ENCODE measurements around the gene MAPK1.
"Not testable (repeated sequence)": the region's sequence is repeated elsewhere in the genome, so short reads cannot be mapped to it uniquely, and the experiment has no call there.

MAPK1 gene

DNA sequence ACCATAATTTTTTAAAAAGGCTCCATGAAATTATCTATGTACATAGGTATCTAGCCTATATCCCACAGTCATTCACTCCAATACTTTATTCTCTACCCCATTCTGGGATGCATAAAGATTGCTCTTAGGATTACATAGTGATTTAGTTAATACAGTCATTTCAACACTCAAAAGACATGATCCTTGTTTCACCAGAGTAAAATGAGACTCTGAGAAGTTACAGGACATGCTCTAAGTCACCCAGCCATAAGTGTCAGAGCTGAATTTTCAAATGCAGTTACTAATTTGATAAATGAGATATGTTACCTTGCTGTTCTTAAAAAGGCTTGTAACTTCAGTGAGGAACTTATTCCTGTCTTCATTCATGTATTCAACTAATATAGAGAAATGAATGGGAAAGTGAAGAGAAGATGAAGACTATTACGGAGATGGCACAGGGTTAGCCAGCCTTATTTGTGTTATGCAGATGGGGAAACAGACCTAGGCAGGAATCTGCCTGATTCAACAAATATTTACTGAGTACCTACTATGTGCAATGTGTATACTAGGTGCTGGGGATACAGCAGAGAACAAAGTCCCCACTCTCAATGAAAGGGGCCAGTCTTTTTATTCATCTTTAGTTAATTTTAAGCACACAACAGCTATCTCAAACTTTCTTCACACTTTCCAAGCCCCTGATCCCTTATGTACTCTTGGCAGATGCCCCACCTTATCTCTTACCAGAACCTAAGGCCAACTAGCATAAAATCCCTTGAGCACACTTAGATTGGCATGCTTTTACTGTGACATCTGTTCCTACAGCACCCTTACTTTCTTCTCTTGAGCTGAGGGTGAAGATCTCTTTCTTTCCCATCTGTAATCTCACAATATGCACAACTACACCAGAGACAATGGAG lies 21.6 kb downstream of the MAPK1 start:
- no peak for DNase-seq

- DNase-seq, result no peak
Measured at GRCh38 chr22:21842946-21843345, 24.5 kb downstream of the MAPK1 start.

DNA sequence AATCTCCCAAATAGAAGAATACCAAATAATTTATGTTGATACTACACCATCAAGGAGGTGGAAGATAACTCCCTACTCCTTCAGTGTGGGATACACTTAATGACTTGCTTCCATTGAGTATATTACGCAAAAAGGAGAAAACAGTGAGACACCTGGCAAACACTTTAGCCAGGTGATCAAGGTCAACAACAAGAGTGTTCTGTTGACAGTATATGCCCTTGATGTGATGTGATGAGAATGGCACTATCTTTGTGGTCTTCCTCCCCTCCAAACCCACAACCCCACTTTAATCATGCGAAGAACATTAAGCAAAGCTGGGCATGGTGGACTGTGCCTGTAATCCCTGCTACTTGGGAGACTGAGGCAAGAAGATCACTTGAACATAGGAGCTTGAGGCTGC lies 26.0 kb downstream of the MAPK1 start:
- DNase-seq, result no peak

DNA sequence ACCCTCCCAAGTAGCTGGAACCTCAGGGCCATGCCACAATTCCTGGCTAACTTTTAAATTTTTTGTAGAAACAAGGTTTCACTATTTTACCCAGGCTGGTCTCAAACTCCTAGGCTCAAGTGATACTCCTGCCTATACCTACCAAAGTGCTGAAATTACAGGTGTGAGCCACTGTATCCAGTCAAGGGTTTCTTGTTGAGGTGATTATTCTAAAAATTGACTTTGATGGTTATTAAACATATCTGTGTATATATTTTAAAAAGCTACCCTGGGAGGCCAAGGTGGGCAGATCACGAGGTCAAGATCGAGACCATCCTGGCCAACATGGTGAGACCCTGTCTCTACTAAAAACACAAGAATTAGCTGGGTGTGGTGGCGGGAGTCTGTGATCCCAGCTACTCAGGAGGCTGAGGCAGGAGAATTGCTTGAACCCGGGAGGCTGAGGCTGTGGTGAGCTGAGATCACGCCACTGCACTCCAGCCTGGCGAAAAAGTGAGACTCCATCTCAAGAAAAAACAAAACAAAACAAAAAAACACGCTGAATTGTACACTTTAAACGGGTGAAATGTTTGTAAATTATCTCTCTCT lies 27.1 kb downstream of the MAPK1 start:
- no peak for DNase-seq

DNA sequence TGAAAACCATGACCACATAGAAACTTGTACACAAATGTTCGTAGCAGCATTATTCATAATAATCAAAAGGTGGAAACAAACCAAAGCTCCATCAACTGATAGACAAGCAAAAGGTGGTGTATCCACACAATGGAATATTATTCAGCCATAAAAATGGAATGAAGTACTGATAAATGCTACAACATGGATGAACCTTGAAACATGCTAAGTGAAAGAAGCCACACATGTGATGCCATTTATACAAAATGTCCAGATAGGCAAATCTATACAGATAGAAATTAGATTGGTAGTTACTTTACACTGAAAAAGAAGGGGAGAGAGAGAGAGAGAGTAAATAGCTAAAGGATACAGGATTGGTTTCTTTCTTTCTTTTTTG lies 27.7 kb downstream of the MAPK1 start:
- DNase-seq, result no peak

DNA sequence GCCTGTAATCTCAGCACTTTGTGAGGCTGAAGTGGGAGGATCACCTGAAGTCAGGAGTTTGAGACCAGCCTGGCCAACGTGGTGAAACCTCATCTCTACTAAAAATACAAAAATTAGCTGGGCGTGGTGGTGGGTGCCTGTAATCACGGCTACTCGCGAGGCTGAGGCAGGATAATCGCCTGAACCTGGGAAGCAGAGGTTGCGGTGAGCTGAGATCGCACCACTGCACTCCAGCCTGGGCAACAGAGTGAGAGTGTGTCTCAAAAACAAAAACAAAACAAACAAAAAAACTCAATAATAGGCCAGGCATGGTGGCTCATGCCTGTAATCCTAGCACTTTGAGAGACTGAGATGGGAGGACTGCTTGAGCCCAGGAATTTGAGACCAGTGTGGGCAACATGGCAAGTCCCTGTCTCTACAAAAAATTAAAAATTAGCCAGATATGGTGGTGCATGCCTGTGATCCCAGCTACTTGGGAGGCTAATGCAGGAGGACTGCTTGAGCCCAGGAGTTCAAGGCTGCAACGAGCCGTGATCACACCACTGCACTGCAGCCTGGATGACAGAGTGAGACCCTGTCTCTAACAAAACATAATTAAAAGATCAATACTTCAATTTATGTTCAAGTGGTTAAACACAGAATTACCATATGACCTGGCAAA lies 28.2 kb downstream of the MAPK1 start:
- not testable (repeated sequence) for DNase-seq

GRCh38 chr22:21837248-21837979 lies 30.0 kb downstream of the MAPK1 start:
- no peak for DNase-seq

GRCh38 chr22:21836486-21836885 lies 31.0 kb downstream of the MAPK1 start:
- not testable (repeated sequence) for DNase-seq

DNA sequence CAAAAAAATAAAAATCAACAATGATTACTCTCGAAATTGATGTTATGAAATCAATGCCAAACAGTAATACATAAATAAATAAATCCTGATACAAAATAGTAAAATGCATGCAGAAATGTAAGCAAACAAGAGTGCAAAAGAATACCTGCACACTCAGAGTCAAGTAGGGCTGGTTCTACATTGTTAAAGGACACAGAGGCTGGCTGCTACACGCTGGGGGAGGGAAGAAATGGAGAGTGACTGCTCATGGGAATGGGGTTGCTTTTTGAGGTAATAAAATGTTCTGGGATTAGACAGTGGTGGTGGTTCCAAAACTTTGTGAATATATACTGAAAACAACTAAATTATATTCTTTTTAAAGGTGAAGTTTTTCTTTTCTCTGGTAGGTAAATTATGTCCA lies 32.1 kb downstream of the MAPK1 start:
- DNase-seq, result no peak

DNA sequence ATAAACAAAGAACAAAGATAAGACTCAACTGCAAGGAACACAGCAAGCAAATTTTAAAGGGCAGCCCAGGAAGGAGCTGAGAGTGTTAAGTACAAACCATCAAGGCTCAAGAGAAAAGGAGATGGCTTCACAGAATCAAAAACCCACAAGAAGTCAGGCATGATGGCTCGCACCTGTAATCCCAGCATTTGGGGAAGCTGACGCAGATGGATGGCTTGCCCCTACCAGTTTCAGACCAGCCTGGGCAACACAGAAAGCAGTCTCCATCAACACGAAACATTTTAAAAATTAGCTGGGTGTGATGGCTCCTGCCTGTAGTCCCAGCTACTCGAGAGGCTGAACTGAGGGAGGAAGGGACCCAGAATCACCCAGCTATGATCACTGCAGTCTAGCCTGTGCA lies 32.6 kb downstream of the MAPK1 start:
- no peak for DNase-seq

- no peak for DNase-seq
Measured at GRCh38 chr22:21832291-21833290, 34.9 kb downstream of the MAPK1 start.

- DNase-seq, result no peak
Measured at GRCh38 chr22:21829523-21829922, 37.9 kb downstream of the MAPK1 start.

DNA sequence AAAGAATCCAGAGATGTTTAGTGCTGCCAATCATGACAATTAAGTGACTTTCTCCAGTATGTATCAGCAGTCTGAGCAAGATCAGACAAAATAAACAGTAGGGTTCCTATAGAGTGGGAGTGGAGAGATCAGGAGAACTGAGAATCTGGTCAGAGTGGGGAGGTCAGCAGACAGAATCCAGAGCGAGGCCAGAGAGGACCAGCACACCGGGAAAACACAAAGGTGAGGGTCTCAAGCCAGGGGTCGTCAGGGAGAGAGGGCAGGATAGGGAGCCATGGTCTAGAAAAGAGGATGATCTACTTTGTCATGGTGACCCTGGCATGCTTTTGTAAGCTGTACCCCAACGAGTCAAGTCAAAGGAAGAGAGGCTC lies 39.2 kb downstream of the MAPK1 start:
- no peak for DNase-seq

DNA sequence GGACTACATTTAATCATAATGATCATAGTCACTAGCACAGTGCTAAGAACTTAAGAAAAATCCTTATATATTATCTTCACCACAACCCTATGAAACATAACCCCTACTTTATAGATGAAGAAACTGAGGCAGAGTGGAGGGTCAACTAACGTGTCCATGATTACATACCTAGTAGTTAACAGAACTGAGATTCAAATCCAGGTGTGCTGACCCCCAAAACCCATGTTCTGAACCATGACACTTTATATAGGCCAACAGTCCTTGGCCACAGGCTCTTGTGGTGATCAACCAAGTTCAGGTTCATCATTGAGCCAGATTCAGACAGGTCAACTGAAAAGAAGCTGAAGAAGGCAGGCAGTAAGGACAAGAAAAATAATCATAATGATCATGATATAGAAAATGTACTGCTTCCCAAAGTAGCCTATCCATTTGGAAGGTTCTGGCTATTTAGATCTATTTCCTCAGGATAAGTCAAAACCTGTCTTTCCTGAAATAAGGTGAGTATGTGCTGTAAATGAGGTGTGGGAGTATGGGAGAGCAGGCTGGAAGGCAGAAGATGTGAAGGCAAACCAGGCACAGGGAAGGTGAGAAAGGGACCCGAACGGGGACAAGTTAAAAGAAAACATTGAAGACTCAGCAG lies 39.7 kb downstream of the MAPK1 start:
- no peak for DNase-seq

DNA sequence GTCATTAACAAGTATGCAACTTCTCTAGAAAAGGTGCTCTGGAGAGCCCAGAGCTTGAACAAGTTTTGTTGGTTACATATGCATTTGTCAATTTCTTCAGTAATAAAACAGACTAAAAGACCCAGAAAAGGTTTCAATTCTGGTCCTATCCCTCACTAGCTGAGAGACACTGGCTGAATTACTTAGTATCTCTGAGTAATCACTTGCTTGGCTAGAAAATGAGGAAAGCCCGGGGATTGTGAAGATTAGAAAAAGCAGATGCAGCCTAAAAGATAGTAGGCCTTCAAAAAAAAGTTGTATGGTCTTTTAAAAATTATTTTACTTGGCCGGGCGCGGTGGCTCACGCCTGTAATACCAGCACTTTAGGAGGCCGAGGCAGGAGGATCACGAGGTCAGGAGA lies 41.2 kb downstream of the MAPK1 start:
- no peak for DNase-seq

DNA sequence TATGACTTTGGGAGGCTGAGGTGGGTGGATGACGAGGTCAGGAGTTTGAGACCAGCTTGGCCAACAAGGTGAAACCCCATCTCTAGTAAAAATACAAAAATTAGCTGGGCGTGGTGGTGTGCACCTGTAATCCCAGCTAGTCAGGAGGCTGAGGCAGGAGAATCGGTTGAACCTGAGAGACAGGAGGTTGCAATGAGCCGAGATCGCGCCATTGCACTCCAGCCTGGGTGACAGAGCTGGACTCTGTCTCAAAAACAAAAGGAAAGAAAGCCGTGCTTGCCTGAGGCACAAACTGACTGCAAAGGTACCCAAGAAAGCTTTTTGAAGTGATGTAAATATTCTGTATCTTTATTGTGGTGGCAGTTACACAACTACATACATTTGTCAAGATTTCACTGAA lies 42.5 kb downstream of the MAPK1 start:
- DNase-seq, result not testable (repeated sequence)

GRCh38 chr22:21824445-21824912 lies 43.0 kb downstream of the MAPK1 start:
- DNase-seq, result no peak

- DNase-seq, result no peak
Measured at GRCh38 chr22:21823740-21824444, 43.6 kb downstream of the MAPK1 start.

DNA sequence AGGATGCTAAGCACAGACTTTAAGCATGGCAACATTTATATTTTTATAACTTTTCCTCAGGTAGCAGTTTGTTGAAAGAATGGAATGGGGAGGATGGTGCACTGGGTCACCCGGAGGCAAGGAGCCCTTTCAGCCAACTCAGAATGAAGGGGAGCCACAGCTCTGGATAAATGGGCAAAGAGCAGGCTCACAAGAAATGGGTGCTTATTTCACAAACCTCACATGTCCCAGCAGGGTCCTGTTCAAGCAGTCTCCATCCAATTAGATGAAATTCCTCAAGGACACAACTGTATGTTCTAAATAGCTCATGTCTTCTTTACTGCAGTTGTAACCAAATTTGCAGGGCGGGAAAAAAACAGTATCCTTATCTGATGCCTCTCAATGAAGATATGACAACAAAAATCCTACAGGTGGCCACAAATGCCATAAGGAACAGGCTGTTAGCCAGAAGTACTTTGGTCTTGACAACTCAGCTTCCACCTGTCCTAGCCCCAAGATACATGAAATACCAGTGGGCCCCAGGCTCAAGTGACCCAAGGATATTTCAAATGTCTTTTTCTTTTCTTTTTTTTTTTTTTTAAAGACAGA lies 48.2 kb downstream of the MAPK1 start:
- no peak for DNase-seq

DNA sequence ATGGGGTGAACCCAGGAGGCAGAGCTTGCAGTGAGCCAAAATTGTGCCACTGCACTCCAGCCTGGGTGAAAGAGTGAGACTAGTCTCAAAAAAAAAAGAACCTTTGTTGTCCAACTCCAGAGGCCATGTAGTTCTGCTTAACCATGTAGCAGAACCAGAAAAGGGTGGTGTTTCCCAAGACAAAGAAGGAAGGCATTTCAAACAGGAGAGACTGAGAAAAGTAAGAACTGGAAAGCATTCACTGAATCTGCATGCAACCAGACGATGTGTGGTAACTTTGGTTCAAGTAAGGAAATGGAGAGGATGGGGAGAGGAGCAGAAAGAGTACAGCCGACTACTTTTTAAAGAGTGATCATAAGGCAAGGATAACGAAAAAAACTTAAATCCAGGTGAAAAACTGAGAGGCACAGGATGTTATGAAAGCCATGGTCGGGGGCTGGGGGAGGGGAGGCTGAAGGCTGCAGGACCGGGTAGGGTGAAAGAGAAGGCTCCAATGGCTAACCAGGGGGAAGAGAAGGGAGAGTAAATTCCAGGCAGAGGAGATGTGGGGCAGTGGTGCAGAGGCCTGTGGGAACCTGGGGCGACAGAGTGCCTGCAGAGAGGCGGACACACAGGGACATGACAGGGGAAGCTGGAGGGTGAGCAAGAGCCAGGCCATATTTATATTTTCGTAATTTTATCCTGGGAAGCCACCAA lies 48.8 kb downstream of the MAPK1 start:
- DNase-seq, result no peak
